ENCODE results near the gene UBE2F.

UBE2F gene

DNA sequence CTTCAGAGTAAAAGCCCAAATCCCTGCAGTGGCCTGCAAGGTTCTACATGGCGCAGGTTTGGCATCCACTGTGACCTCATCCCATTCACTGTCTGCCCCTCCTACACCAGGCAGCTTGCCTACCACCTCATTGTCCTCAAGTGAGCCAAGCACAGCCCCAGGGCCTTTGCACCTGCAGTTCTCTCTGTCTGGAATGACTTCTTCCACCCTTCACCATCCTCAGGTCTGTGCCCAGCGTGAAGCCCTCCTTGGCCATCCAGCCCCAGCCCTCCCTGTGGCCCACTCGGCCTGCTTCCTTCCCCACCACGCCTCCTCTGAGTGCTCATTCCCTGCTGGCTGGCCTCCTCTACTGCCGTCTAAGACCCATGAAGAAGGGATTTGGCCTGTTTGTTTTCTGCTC, 32.6 kb upstream of the UBE2F start:
- DNase-seq (ENCODE audit: extremely low read depth, low read depth), result no peak
- no peak overlapping the region for H3K4me3 ChIP-seq (replicated peaks; ENCODE audit: low read depth, low read length)
- TF ChIP-seq, protein P1, sequence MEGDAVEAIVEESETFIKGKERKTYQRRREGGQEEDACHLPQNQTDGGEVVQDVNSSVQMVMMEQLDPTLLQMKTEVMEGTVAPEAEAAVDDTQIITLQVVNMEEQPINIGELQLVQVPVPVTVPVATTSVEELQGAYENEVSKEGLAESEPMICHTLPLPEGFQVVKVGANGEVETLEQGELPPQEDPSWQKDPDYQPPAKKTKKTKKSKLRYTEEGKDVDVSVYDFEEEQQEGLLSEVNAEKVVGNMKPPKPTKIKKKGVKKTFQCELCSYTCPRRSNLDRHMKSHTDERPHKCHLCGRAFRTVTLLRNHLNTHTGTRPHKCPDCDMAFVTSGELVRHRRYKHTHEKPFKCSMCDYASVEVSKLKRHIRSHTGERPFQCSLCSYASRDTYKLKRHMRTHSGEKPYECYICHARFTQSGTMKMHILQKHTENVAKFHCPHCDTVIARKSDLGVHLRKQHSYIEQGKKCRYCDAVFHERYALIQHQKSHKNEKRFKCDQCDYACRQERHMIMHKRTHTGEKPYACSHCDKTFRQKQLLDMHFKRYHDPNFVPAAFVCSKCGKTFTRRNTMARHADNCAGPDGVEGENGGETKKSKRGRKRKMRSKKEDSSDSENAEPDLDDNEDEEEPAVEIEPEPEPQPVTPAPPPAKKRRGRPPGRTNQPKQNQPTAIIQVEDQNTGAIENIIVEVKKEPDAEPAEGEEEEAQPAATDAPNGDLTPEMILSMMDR (IDR thresholded peaks at IDR 0.05; ENCODE audit: low read depth, low read length, missing control alignments), result no peak

DNA sequence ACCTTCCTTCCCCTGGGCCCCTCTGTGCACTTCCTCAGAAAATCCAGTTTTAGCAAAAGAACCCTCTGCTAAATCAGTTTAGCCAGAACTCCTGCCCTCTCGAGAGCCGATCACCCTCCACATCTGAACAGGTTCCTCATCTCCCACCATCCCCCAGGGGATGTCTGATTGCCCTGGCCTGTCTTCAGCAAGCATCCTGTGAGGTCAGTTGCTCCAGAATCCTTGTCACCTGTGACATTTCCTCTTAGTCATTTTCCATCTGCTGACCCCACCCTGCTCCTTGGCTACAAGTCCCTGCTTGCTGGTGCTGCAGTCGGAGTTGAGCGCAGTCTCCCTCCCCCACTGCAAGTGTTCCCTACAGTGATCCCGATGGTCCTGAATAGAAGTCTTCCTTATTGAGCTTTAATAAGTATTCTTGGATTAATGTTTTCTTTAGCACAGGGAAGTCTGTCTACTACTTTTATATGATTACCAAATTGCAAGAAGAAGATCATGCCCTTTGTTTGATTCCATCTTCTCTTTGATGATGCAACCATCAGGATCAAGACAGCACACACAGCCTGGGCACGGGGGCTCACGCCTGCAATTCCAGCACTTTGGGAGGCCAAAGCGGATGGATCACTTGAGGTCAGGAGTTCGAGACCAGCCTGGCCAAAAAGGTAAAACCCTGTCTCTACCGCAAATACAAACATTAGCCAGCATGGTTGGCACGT, 30.9 kb upstream of the UBE2F start:
- no peak for DNase-seq (ENCODE audit: extremely low read depth, low read depth)
- TF ChIP-seq, protein P1 (IDR thresholded peaks at IDR 0.05; ENCODE audit: low read depth, low read length, missing control alignments), result no peak
- H3K4me3 ChIP-seq (replicated peaks; ENCODE audit: low read depth, low read length), result no peak overlapping the region

DNA sequence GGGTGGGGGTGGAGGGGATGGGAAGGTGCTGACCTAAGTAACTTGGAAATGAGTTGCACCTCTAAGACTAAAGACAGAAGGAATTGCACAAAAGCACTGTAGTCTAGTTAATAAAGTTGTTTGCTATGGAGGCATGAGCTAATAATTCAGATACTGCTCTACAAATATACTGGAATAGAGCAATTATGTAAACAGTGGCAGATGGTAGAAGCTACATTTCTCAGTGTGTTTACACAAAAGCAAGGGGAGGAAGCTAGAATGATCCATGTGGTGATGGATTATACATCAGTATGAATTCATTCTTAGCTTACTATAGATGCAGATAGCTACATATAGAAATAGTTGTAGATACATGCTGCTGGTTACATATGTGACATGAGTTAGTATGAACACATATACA, 27.6 kb upstream of the UBE2F start:
- TF ChIP-seq, protein P1 (IDR thresholded peaks at IDR 0.05; ENCODE audit: low read depth, low read length, missing control alignments), result no peak
- H3K4me3 ChIP-seq (replicated peaks; ENCODE audit: low read depth, low read length), result no peak overlapping the region
- DNase-seq (ENCODE audit: extremely low read depth, low read depth), result no peak

DNA sequence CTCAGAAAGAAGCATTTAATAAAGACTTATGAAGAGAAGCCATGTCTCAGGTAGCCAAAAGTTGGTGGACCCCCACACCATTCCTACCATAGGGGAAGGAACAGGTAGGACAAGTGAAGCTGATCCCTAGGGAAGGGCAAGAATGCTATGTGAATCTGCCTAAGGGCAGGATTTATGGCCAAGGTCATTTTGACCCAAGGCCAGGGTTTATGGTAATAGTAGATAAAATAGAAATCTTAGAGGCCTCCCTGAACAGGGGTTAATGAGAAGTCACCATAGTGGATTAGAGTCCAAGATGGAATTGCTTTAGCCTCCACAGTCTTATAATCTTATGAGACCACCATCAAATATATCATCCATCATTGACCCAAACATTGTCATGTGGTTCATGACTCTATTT, 26.0 kb upstream of the UBE2F start:
- TF ChIP-seq, protein P1 (IDR thresholded peaks at IDR 0.05; ENCODE audit: low read depth, low read length, missing control alignments), result no peak
- DNase-seq (ENCODE audit: extremely low read depth, low read depth), result no peak

DNA sequence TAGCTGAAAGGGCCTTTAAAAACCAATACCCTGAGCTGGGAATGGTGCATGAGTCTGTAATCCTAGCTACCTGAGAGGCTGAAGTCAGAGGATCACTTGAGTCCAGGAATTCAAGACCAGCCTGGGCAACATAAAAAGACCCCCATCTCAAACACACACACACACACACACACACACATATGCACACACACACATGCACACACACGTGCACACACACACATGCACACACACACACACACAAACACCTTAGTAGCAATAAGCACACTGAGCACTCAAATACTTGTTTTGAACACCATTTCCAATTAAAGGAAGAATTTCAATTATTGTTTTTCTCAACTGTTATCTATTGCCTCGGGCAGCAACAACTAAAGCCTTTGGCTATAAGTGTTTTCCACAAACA, 25.6 kb upstream of the UBE2F start:
- no peak overlapping the region for H3K4me3 ChIP-seq (replicated peaks; ENCODE audit: low read depth, low read length)
- DNase-seq (ENCODE audit: extremely low read depth, low read depth), result no peak
- TF ChIP-seq, protein P1 (IDR thresholded peaks at IDR 0.05; ENCODE audit: low read depth, low read length, missing control alignments), result no peak

More for the DNA sequence above, 26.0 kb upstream of the UBE2F start:
- H3K4me3 ChIP-seq (replicated peaks; ENCODE audit: low read depth, low read length), result no peak overlapping the region

DNA sequence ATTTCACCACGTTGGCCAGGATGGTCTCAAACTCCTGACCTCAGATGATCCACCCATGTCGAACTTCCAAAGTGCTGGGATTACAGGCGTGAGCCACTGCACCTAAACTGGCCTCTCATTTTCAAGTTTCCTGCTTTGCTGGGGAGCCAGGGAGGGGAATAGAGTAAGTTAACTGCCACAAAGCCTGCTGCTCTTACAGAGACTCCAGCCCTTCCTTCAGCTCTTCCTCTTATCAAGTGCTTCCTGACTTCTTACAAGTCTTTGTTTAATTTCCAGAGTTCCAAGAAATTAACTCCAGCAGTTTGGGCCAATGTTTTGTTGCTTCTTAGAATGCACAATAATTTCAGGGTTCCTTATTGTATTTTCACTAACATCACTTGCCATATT, 24.3 kb upstream of the UBE2F start:
- TF ChIP-seq, protein P1 (IDR thresholded peaks at IDR 0.05; ENCODE audit: low read depth, low read length, missing control alignments), result no peak
- no peak overlapping the region for H3K4me3 ChIP-seq (replicated peaks; ENCODE audit: low read depth, low read length)
- DNase-seq (ENCODE audit: extremely low read depth, low read depth), result no peak
